DND-41 (cell line): ENCODE data around the gene GBX1.

ENCODE experiments used
- CTCF ChIP-seq: IDR thresholded peaks from 2 replicates; pipeline ENCODE4 v1.5.1; 2012; ENCODE audit warnings: borderline replicate concordance, low read length, moderate library complexity, mild to moderate bottlenecking; ENCODE audit not compliant: poor library complexity, severe bottlenecking; ENCODE audit errors: extremely low read depth
- EZH2 ChIP-seq: IDR thresholded peaks from 3 replicates; pipeline ENCODE4 v1.6.1; 2012; ENCODE audit warnings: borderline replicate concordance, low read depth, mild to moderate bottlenecking, moderate library complexity, low read length, inconsistent platforms; ENCODE audit not compliant: severe bottlenecking

- TF ChIP-seq CTCF (no peak), EZH2 (no peak)
These were observed 27.7 kb downstream of the GBX1 start for GRCh38 chr7:151139791-151140190.
